HepG2 (cell line): Measurements from ENCODE around the gene SLC12A9. TPM values are rescaled to one million over a fixed set of nuclear protein-coding genes. Genes with fewer than 3 reads are reported as not detected.
A peak's percentile ranks its signal among the peaks of the same experiment; 100 is the strongest.

Source experiments
- ASH2L ChIP-seq: fragments of 300-600, 200-600 bp; sonication (generic); IDR thresholded peaks from 2 replicates; pipeline ENCODE4 v1.7.0; 2017; ENCODE audit warnings: low read depth, mild to moderate bottlenecking, moderate library complexity, mixed read lengths, low read length; ENCODE audit not compliant: insufficient read length
- ATM ChIP-seq: fragments of 450-650 bp; IDR thresholded peaks from 2 replicates; pipeline ENCODE4 v1.7.1; 2017; ENCODE audit warnings: mild to moderate bottlenecking, borderline replicate concordance
- HDAC1 ChIP-seq: sonication (generic); formaldehyde crosslinking; IDR thresholded peaks from 2 replicates; pipeline ENCODE4 v1.5.1; 2020; ENCODE audit warnings: mild to moderate bottlenecking, missing genetic modification reagents
- IRX3 ChIP-seq: sonication (generic); formaldehyde crosslinking; IDR thresholded peaks from 2 replicates; pipeline ENCODE4 v1.8.1; 2023; ENCODE audit warnings: mild to moderate bottlenecking, low read depth, missing genetic modification reagents, borderline replicate concordance
- JUNB ChIP-seq: sonication (generic); formaldehyde crosslinking; IDR thresholded peaks from 2 replicates; pipeline ENCODE4 v1.8.0; 2022; ENCODE audit warnings: missing genetic modification reagents, mild to moderate bottlenecking, borderline replicate concordance
- NCOR1 ChIP-seq: fragments of 200-600 bp; sonication (generic); IDR thresholded peaks from 2 replicates; pipeline ENCODE4 v1.7.0; 2017; ENCODE audit warnings: antibody characterized with exemption, low read length, borderline replicate concordance
- NFIB ChIP-seq: sonication (generic); formaldehyde crosslinking; IDR thresholded peaks from 2 replicates; pipeline ENCODE4 v1.9.0; 2021; ENCODE audit warnings: missing genetic modification reagents, mild to moderate bottlenecking, borderline replicate concordance
- POLR2A ChIP-seq, 2 experiments: IDR thresholded peaks; 2 replicates each; pipeline ENCODE4 v1.6.1; 2011; ENCODE audit warnings: low read depth in 2 of 2, low read length in 2 of 2, mild to moderate bottlenecking in 1 of 2, moderate library complexity in 1 of 2; ENCODE audit not compliant: insufficient read depth in 1 of 2
- PRPF4 ChIP-seq: fragments of 200-400 bp; formaldehyde crosslinking; IDR thresholded peaks from 2 replicates; pipeline ENCODE4 v1.6.1; 2016; ENCODE audit warnings: low read length, low read depth; ENCODE audit not compliant: poor library complexity, severe bottlenecking
- WIZ ChIP-seq: sonication (generic); formaldehyde crosslinking; IDR thresholded peaks from 2 replicates; pipeline ENCODE4 v1.5.1; 2020; ENCODE audit warnings: mild to moderate bottlenecking, missing genetic modification reagents
- ZFP36L1 ChIP-seq: sonication (generic); formaldehyde crosslinking; IDR thresholded peaks from 2 replicates; pipeline ENCODE4 v1.8.0; 2022; ENCODE audit warnings: mild to moderate bottlenecking, missing genetic modification reagents, moderate library complexity
- ZNF136 ChIP-seq: sonication (generic); formaldehyde crosslinking; IDR thresholded peaks from 2 replicates; pipeline ENCODE4 v1.8.1; 2022; ENCODE audit warnings: low read depth, mild to moderate bottlenecking, moderate library complexity, missing genetic modification reagents
- ZNF264 ChIP-seq: sonication (generic); formaldehyde crosslinking; IDR thresholded peaks from 2 replicates; pipeline ENCODE4 v1.4.0; 2020; ENCODE audit warnings: missing genetic modification reagents
- ZNF326 ChIP-seq: sonication (generic); formaldehyde crosslinking; IDR thresholded peaks from 2 replicates; pipeline ENCODE4 v1.4.0; 2020; ENCODE audit warnings: missing genetic modification reagents, borderline replicate concordance
- ZNF792 ChIP-seq: IDR thresholded peaks from 2 replicates; pipeline ENCODE4 v1.6.1; 2016
- ZNF891 ChIP-seq: sonication (generic); formaldehyde crosslinking; IDR thresholded peaks from 2 replicates; pipeline ENCODE4 v1.5.0; 2020; ENCODE audit warnings: mild to moderate bottlenecking, missing genetic modification reagents
- polyA plus RNA-seq, 8 experiments: library from polyadenylated mRNA; depleted of rRNA in 3 of 8; stranded (reverse) in 7 of 8; unstranded in 1 of 8; fragments of >200 nt; fragmentation: Illumina TruSeq in 4 of 8; extraction: Trizol in 4 of 8; gene quantifications; 2 replicates each; pipeline versions ENCODE4 v1.2.1 to v1.2.3, GENCODE V29; 2011 to 2016; ENCODE audit warnings: low read depth in 4 of 8, missing spikeins in 1 of 8, mixed read lengths in 1 of 8; ENCODE audit not compliant: insufficient read depth in 1 of 8
- total RNA-seq, 5 experiments: library from RNA; depleted of rRNA; stranded (reverse); fragments of >200 nt; fragmentation: Illumina TruSeq; extraction: Trizol; gene quantifications; 2 replicates each; pipeline ENCODE4 v1.2.3, GENCODE V29; 2016; ENCODE audit warnings: low read depth in 1 of 5
- TF ChIP-seq, protein P1 (sequence below): sonication (generic); formaldehyde crosslinking; IDR thresholded peaks from 2 replicates; pipeline ENCODE4 v1.4.0; 2020; ENCODE audit warnings: missing genetic modification reagents, borderline replicate concordance
- TF ChIP-seq, protein P2 (sequence below): sonication (generic); formaldehyde crosslinking; IDR thresholded peaks from 2 replicates; pipeline ENCODE4 v1.8.0; 2022; ENCODE audit warnings: mild to moderate bottlenecking, missing genetic modification reagents, moderate library complexity
- TF ChIP-seq, protein P3 (sequence below): sonication (generic); formaldehyde crosslinking; IDR thresholded peaks from 2 replicates; pipeline ENCODE4 v1.8.1; 2023; ENCODE audit warnings: mild to moderate bottlenecking, missing genetic modification reagents, borderline replicate concordance
- TF ChIP-seq, protein P4 (sequence below): sonication (generic); formaldehyde crosslinking; IDR thresholded peaks from 2 replicates; pipeline ENCODE4 v1.8.0; 2023; ENCODE audit warnings: mild to moderate bottlenecking, missing genetic modification reagents
- TF ChIP-seq, protein P5 (sequence below): sonication (generic); formaldehyde crosslinking; IDR thresholded peaks from 2 replicates; pipeline ENCODE4 v1.9.0; 2021; ENCODE audit warnings: missing genetic modification reagents, borderline replicate concordance

Gene SLC12A9
- total and polyA plus RNA-seq, 2 of the 13 experiments (the other 11 are each of a cell fraction or from before 2014, with no cell fraction given): 8.7 to 16.6 TPM

DNA sequence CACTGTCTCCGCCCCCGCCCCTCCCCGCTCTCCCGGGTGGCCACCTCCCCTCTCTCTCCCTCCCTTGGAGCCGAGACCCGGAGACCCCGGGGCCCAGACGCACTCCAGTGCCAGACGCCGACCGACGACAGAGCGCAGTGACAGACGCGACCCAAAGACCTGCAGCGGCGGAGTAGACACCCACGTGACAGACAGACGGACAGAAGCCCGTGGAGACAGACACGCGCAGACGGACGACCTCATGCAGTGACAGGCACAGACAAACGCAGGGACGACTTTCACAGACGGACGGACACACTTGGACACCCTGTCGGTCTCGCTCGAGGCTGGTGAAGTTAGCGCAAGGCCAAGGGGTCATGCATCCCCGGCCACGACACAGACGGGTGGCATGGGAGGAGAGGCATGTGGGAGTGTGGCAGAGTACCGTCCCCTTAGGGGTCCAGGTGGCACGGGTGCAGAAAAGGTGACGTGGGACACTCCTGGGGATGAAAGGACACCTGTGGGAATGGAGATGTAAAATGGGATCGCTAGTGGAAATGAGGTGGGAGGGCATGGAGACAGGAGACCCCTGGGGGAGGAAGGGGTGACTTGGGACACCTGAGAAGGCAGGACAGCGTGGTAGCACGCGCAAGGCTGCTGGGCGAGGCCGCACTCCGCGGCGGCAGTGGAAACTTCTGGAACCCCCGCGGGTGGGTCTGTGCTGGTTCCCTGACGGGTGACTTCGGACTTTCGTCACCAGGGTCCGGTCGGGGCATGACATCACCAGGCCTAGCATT is 43.6 kb downstream of the SLC12A9 start (continued):
- TF ChIP-seq, protein P1, sequence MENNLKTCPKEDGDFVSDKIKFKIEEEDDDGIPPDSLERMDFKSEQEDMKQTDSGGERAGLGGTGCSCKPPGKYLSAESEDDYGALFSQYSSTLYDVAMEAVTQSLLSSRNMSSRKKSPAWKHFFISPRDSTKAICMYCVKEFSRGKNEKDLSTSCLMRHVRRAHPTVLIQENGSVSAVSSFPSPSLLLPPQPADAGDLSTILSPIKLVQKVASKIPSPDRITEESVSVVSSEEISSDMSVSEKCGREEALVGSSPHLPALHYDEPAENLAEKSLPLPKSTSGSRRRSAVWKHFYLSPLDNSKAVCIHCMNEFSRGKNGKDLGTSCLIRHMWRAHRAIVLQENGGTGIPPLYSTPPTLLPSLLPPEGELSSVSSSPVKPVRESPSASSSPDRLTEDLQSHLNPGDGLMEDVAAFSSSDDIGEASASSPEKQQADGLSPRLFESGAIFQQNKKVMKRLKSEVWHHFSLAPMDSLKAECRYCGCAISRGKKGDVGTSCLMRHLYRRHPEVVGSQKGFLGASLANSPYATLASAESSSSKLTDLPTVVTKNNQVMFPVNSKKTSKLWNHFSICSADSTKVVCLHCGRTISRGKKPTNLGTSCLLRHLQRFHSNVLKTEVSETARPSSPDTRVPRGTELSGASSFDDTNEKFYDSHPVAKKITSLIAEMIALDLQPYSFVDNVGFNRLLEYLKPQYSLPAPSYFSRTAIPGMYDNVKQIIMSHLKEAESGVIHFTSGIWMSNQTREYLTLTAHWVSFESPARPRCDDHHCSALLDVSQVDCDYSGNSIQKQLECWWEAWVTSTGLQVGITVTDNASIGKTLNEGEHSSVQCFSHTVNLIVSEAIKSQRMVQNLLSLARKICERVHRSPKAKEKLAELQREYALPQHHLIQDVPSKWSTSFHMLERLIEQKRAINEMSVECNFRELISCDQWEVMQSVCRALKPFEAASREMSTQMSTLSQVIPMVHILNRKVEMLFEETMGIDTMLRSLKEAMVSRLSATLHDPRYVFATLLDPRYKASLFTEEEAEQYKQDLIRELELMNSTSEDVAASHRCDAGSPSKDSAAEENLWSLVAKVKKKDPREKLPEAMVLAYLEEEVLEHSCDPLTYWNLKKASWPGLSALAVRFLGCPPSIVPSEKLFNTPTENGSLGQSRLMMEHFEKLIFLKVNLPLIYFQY (CRISPR knock-in tag): no peak
- no peak for TF ChIP-seq PRPF4
- TF ChIP-seq WIZ: no peak
- TF ChIP-seq POLR2A (IDR thresholded peaks at IDR 0.05; ENCODE audit: insufficient read depth in 1 of 2, low read depth in 2 of 2, low read length in 2 of 2): no peak
- TF ChIP-seq ZNF792: no peak
- no peak for TF ChIP-seq ZNF326 (CRISPR knock-in tag)
- peak; percentile 6 for TF ChIP-seq ASH2L
- no peak for TF ChIP-seq ZNF136 (CRISPR knock-in tag)
- no peak for TF ChIP-seq ZFP36L1
- no peak for TF ChIP-seq ZNF891
- TF ChIP-seq ZNF264 (CRISPR knock-in tag): no peak
- no peak for TF ChIP-seq NCOR1
- TF ChIP-seq HDAC1 (CRISPR knock-in tag): peak; percentile 19; the same call in 1 of the 2 replicates
- TF ChIP-seq ATM: no peak
- TF ChIP-seq IRX3 (CRISPR knock-in tag): no peak
- TF ChIP-seq JUNB (CRISPR knock-in tag): 0 out of 2 replicates have a peak, but pooled peaks have one; percentile 21
- TF ChIP-seq NFIB (CRISPR knock-in tag): 0 out of 2 replicates have a peak, but pooled peaks have one; percentile 64
- TF ChIP-seq, protein P2, sequence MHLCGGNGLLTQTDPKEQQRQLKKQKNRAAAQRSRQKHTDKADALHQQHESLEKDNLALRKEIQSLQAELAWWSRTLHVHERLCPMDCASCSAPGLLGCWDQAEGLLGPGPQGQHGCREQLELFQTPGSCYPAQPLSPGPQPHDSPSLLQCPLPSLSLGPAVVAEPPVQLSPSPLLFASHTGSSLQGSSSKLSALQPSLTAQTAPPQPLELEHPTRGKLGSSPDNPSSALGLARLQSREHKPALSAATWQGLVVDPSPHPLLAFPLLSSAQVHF (CRISPR knock-in tag): no peak
- TF ChIP-seq, protein P3, sequence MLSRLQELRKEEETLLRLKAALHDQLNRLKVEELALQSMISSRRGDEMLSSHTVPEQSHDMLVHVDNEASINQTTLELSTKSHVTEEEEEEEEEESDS: no peak
- TF ChIP-seq, protein P4, sequence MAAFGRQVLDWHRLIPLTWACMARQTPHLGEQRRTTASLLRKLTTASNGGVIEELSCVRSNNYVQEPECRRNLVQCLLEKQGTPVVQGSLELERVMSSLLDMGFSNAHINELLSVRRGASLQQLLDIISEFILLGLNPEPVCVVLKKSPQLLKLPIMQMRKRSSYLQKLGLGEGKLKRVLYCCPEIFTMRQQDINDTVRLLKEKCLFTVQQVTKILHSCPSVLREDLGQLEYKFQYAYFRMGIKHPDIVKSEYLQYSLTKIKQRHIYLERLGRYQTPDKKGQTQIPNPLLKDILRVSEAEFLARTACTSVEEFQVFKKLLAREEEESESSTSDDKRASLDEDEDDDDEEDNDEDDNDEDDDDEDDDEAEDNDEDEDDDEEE (CRISPR knock-in tag): no peak
- TF ChIP-seq, protein P5, sequence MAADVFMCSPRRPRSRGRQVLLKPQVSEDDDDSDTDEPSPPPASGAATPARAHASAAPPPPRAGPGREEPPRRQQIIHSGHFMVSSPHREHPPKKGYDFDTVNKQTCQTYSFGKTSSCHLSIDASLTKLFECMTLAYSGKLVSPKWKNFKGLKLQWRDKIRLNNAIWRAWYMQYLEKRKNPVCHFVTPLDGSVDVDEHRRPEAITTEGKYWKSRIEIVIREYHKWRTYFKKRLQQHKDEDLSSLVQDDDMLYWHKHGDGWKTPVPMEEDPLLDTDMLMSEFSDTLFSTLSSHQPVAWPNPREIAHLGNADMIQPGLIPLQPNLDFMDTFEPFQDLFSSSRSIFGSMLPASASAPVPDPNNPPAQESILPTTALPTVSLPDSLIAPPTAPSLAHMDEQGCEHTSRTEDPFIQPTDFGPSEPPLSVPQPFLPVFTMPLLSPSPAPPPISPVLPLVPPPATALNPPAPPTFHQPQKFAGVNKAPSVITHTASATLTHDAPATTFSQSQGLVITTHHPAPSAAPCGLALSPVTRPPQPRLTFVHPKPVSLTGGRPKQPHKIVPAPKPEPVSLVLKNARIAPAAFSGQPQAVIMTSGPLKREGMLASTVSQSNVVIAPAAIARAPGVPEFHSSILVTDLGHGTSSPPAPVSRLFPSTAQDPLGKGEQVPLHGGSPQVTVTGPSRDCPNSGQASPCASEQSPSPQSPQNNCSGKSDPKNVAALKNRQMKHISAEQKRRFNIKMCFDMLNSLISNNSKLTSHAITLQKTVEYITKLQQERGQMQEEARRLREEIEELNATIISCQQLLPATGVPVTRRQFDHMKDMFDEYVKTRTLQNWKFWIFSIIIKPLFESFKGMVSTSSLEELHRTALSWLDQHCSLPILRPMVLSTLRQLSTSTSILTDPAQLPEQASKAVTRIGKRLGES (CRISPR knock-in tag): no peak
